NCI-H1694 (cell line): ENCODE results near the gene DIAPH1.

Experiments used
- DNase-seq: peaks from one replicate; lab custom pipeline; 2025; lab: John Stamatoyannopoulos, UW

DIAPH1 gene

GRCh38 chr5:141560725-141561483, 57.9 kb downstream of the DIAPH1 start:
- peak; percentile 96 for DNase-seq

GRCh38 chr5:141560151-141560550, 58.6 kb downstream of the DIAPH1 start:
- peak; percentile 81 for DNase-seq

DNA sequence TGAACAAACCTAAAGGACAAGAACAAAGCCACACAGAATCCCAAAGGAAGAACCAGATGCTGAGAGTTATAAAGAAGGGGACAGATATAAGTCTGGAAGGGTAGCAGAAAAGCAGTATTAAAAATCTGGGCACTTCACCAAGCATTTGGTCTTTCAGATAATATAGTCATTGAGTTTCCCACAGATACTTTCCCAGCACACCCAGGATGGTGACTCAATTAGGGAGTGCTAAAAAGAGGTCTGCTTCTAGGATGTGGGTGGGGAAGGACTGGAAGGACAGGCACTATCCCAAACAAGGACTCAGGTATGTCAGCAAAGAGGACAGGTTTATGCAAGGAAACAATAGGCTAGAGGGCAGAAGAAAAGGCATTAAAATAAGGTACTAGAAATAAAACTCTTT, 59.3 kb downstream of the DIAPH1 start:
- no peak for DNase-seq

DNA sequence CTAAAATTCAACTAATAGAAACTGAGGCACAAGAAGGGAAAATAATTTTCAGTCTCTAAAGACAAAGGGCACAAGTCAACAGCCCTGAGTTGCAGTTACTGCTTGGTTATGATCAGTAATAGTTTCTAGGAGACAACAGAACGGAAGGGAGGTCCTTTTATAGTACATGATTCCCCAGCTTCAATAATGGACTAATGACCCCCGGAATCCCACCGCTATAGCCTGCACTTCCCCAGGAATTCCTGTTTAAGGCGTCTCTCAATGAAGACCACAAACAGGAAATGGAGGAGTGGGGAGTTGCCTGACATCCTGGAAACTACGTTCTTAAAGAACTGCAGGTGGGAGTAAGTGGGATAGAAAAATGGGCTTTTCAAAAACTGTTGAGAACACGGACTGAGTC, 60.6 kb downstream of the DIAPH1 start:
- DNase-seq = no peak

- peak; percentile 85 for DNase-seq
Measured at GRCh38 chr5:141557681-141558136, 61.1 kb downstream of the DIAPH1 start.

DNA sequence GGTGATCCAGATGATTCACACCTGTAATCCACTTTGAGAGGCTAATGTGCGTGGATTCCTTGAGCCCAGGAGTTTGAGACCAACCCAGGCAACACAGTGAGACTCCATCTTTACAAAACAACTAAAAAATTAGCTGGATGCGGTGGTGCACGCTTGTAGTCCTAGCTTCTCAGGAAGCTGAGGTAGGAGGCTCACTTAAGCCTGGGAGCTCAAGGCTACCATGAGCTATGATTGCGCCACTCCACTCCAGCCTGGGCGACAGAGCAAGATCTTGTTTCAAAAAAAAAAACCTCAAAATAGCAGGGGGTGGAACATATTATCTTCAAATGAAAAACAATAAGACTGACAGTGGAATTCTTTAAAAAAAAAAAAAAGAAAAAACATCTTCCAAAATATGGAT, 70.9 kb downstream of the DIAPH1 start:
- no peak for DNase-seq

- DNase-seq = no peak
Measured at GRCh38 chr5:141547488-141547887, 71.3 kb downstream of the DIAPH1 start.

- DNase-seq = no peak
Measured at GRCh38 chr5:141543053-141543452, 75.7 kb downstream of the DIAPH1 start.

- DNase-seq = no peak
Measured at GRCh38 chr5:141534492-141535213, 84.1 kb downstream of the DIAPH1 start.

DNA sequence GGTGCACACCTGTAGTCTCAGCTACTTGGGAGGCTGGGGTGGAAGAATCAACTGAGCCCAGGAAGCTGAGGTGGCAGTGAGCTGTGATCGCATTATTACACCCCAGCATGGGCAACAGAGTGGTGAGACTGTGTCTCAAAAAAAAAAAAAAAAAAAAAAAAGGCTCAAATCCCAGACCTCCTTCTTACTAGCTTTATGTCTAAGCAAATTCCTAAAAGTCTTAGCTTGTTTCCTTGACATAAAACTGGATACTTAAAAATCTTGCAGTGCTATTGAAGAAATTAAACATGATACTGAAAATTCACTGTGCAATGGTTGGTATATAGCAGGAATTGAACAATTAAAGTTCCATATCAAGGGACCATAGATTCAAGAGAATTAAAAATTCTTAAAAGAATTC, 84.9 kb downstream of the DIAPH1 start:
- DNase-seq = no peak

- DNase-seq = no peak
Measured at GRCh38 chr5:141532726-141533125, 86.1 kb downstream of the DIAPH1 start.

DNA sequence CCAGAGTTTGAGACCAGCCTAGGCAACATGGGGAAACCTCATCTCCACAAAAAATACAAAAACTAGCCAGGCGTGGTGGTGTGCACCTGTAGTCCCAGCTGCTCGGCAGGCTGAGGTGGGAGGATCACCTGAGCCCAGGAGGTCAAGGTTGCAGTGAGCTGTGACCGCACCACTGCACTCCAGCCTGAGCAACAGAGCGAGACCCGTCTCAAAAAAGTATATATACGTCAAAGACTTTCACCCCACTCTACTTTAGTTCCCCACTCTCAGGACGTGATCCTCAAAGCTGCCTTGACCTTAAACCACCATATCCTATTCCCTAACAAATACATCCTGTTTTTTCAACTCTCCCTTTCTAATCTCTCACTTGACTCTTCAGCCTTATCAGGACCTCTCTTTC, 88.9 kb downstream of the DIAPH1 start:
- no peak for DNase-seq

DNA sequence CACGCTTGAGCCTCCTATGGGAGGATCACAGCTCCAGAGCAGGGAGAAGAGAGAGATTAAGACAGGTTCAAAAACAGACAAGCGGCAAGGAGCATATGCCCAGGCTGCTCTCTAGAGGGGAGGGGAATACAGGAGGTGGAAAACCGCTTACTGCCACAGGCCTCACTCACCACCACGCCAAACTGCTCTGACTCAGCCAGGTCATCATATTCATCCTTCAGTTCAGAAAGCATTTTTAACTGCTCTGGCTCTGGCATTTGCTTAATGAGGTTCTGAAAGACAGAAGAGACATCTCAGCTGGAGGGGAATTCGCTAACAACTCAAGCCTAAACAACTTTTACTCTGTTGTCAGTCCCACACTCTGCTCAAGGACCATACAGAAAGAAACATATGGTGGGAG, 89.8 kb downstream of the DIAPH1 start:
- DNase-seq = no peak

DNA sequence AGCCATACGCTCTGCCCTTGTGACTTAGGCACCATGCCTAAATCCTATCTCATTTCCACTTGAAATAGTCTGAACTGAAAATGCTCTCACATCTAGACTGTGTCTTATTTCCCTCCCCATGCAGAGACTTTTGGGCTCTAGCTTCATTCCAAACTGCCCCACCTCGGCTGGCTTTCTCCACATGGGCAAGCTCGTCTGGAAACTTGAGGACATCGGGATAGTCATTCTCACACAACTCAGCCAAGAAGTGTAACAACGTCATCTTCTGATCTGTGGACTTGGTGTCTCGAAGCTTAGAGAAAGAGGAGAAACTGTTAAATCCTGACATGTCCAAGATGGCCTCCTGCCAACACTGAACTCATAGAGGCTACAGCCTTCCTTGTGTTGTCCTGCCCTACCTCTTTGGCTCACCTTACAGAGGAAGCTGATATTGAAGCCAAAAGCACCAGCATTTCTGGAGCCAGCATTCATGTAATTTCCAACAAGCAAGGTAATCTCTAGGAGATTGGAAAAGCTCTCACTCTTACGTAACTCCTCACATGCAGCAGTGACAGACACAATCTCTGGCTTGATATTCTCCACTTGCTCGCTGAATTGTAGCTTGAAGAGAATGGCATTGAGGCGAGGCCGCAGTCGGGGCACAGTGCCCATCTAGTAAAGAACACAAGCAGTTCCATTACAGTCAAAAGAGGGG, 90.4 kb downstream of the DIAPH1 start:
- no peak for DNase-seq

DNA sequence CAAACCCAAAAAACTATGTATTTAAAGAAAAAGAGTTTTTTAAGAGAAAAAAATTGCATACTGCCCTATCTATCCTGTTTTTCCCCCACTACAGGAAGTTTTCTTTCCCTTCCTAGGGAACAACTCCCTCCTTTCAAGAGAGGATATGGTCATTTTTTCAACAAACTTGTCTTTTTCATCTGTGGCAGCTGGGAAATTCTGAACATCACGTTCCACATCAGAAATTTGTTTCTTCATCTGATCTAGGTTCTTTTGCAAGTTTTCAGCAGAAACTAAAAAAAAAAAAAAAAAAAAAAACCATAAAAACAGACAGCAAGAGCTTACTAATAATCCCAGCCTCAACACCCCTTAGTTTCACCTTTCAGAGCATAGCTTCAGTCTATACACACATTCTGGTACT, 91.4 kb downstream of the DIAPH1 start:
- no peak for DNase-seq

DNA sequence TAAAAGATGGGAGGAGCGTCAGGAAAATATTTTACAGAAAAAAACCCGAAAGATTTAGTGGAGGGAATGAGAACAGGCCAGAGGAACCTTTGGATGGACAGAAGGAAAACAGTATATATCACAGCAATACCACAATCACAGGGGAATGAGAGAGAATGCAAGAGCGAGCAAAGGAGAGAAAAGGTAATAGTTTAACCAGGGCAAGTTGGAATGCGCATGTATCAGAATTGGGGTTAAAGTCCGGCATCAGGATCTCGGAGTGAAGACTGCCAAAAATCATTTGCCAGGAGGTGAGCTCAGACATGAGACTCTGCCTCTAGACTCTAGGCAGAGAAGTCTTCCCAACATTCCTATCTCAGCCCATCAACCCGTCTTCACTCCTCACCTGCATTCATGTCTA, 93.1 kb downstream of the DIAPH1 start:
- no peak for DNase-seq

DNA sequence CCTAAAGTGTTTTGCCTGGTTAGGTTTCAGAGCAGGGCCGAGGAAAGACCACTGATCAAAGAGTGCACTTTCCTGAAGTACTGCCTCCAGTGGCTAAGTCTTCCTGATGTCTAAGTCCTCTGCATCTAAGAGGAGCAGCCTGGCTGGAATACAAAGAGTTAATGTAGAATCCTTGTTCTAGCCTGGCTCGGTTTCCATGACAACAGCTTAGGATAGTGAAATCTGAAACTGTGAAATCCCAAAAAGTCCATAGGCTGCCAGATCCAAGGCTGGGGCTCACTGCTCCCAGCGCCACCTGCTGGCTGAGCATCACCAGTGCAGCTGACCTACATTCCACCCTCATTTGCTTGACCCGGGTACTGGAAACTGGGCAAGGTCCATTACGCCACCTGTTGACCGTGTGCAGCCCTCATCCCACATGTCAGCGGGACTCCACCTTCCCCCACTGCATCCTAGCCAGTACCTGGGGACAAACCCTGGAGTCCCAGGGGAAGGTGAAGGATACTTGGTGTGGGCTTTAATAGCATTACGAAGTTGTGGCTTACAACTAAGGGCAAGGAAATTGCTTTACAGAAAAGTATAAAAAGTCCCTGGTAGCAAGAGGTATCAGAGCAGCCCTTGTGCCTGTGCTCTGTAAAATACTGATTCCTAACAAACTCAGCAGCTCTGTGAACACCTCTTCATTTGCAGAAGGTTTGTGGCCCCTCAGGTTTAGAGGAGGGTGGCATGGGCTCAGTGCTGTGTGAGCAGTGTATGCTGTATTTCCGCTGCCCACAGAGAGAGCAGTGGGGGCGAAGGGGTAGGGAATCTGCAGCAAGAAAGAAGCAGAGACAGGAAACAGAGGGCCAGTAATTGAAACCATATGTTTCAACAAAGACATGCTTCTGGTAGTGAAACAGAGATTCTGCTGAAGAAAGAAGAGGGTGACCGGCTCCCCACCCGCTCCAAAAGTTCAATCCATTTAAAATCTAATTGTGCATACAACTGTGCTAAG, 93.9 kb downstream of the DIAPH1 start:
- DNase-seq = peak; percentile 96

DNA sequence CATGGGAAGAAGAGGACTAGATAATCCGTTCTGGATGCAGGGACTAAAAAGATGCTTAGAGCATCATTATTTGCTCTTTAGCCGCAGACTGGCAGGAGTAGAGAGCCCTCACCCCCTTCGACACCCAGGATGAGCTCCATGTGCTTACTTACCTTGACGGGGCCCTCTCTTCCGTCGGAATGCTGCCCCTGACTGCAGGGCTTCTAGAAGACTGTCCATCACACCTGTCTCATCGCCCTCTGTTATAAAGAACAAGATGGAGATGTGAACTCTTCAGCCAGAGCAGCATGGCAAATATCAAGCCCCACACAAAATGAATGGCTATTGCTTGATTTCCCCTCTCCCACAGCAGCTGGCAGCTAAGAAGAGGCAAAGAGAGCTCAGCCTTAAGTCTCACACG, 94.8 kb downstream of the DIAPH1 start:
- DNase-seq = no peak

DNA sequence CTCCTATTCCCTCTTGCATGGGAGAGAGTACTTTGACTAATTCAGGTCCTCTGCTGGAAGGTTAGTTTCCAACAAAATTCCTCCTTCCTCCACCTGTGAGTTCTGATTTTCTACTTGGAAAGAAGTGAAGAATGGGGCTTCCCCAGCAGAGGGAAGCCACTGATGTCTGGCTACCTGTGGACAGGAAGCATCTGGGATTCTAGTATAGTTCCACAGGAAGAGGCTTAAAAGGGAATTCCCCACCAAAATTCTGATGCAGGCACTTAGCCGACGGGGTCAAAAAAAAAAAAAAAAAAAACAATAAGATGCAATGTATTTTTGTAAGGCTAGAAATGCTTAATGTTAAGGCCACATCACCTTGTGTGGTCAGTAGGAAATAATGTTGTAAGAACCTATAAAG, 96.5 kb downstream of the DIAPH1 start:
- DNase-seq = no peak

DNA sequence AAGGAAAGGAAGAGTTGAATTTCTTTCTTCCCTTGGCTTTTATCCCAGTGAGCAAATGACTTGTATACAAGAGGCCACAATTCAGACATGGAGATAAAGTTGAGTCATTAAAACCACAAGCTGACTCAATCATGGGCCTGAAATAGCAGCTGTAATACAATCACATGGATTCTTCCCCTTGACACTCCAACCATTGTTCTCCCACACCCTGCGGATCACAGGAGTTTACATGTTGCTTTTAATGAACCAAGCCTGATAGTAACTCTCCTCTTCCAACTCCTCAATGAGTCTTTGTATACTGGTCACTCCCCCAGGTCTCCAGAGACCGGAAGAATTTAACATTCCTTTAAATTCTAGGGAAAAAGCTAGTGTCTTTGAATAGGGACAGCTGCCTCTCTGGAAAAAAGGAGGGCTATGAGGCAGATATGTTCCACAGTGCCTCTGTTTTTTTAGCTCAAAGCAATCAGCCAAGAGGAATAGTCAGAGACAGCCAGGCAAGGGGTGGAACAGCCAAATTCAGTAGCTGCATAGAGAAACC, 97.5 kb downstream of the DIAPH1 start:
- no peak for DNase-seq
